Measurements from ENCODE around the gene ZNF574. TPM values are rescaled to one million over a fixed set of nuclear protein-coding genes. Genes with fewer than 3 reads are reported as not detected.

ZNF574 gene
- total and polyA plus RNA-seq, 8 donors, result 9.4 to 15.4 (median 12.7) TPM

GRCh38 chr19:42129399-42130253 is 53.7 kb downstream of the ZNF574 start:
- peak in 1 of 4 donors; percentile 49 for DNase-seq
- ATAC-seq, result peak; percentile 30
- intact Hi-C loops (cut with DNase I), result loop anchor here in 1 of 2 donors (10.0 kb wide), 2 partner anchors 55 to 185 kb away; partner anchors contain the start of gene TMEM145
- Histone ChIP-seq H3K27ac (peak overlapping the region in 1 of 2 donors; percentile 43), H3K36me3 (no peaks in the 10 kb centered on the region), H3K9me3 (no peaks in the 10 kb centered on the region), H3K27me3 (peaks cover 11 to 59% of the 10 kb centered on the region in 2 donors), H3K4me3 (peak overlapping the region in 1 of 2 donors; percentile 49), H3K4me1 (peaks cover 8 to 55% of the 10 kb centered on the region in 2 donors)
- TF ChIP-seq CTCF (IDR thresholded peaks at IDR 0.05), result no peak

- ATAC-seq (no peak), DNase-seq (no peak)
- Histone ChIP-seq H3K27ac (no peak overlapping the region), H3K4me3 (peak overlapping the region in 1 of 2 donors; percentile 49), H3K36me3 (no peaks in the 10 kb centered on the region), H3K27me3 (peaks cover 11 to 59% of the 10 kb centered on the region in 2 donors), H3K4me1 (peaks cover 8 to 53% of the 10 kb centered on the region in 2 donors), H3K9me3 (no peaks in the 10 kb centered on the region)
- intact Hi-C loops (cut with DNase I), result loop anchor here in 1 of 2 donors (10.0 kb wide), 2 partner anchors 55 to 185 kb away; partner anchors contain the start of gene TMEM145
- no peak for TF ChIP-seq CTCF (IDR thresholded peaks at IDR 0.05)
Measured at GRCh38 chr19:42130254-42130573, 54.2 kb downstream of the ZNF574 start.

Other genes with a start within 250 kb of the ZNF574 start
- gene LYPD4, start 231.5 kb upstream of the ZNF574 start, total RNA-seq, result not detected
- gene LYPD4, start 231.5 kb upstream of the ZNF574 start, polyA plus RNA-seq (ENCODE audit: insufficient read length in 6 of 6), result not detected
- not detected for gene DMRTC2, start 231.1 kb upstream of the ZNF574 start, total RNA-seq
- not detected for gene DMRTC2, start 231.1 kb upstream of the ZNF574 start, polyA plus RNA-seq (ENCODE audit: insufficient read length in 6 of 6)
- gene RPS19, start 215.9 kb upstream of the ZNF574 start, total RNA-seq, result 1,000 to 10,000 TPM; 1,560 to 2,044 TPM
- 1,000 to 10,000 TPM; 1,694 to 2,456 (median 1,910) TPM for gene RPS19, start 215.9 kb upstream of the ZNF574 start, polyA plus RNA-seq (ENCODE audit: insufficient read length in 6 of 6)
- 1 to 10 TPM in 1 of 2 donors, under 1 TPM in 1; 0.99 to 2.1 TPM for gene CD79A, start 198.9 kb upstream of the ZNF574 start, total RNA-seq
- 1 to 10 TPM in 4 of 6 donors, under 1 TPM in 2; 0.51 to 2.3 (median 1.2) TPM for gene CD79A, start 198.9 kb upstream of the ZNF574 start, polyA plus RNA-seq (ENCODE audit: insufficient read length in 6 of 6)
- 100 to 1,000 TPM; 129 to 202 TPM for gene ARHGEF1, start 193.0 kb upstream of the ZNF574 start, total RNA-seq
- 10 to 100 TPM; 60.8 to 85.7 (median 77.7) TPM for gene ARHGEF1, start 193.0 kb upstream of the ZNF574 start, polyA plus RNA-seq (ENCODE audit: insufficient read length in 6 of 6)
- gene ERFL, start 147.7 kb upstream of the ZNF574 start, total RNA-seq, result under 1 TPM; 0.15 to 0.34 TPM
- gene ERFL, start 147.7 kb upstream of the ZNF574 start, polyA plus RNA-seq (ENCODE audit: insufficient read length in 6 of 6), result under 1 TPM in 4 of 6 donors, not detected in 2; 0.08 to 0.38 (median 0.26) TPM
- gene RABAC1, start 116.8 kb upstream of the ZNF574 start, total RNA-seq, result 100 to 1,000 TPM; 175 to 186 TPM
- gene RABAC1, start 116.8 kb upstream of the ZNF574 start, polyA plus RNA-seq (ENCODE audit: insufficient read length in 6 of 6), result 10 to 100 TPM; 53.1 to 81.9 (median 68.7) TPM
- gene ATP1A3, start 81.9 kb upstream of the ZNF574 start, total RNA-seq, result not detected
- gene ATP1A3, start 81.9 kb upstream of the ZNF574 start, polyA plus RNA-seq (ENCODE audit: insufficient read length in 6 of 6), result under 1 TPM in 5 of 6 donors, not detected in 1; 0.20 to 0.86 (median 0.40) TPM
- under 1 TPM; 0.29 to 0.81 TPM for gene GRIK5, start 6.0 kb upstream of the ZNF574 start, total RNA-seq
- gene GRIK5, start 6.0 kb upstream of the ZNF574 start, polyA plus RNA-seq (ENCODE audit: insufficient read length in 6 of 6), result 10 to 100 TPM in 1 of 6 donors, 1 to 10 TPM in 5; 4.6 to 11.6 (median 5.4) TPM
- 10 to 100 TPM in 1 of 2 donors, 1 to 10 TPM in 1; 2.0 to 10.0 TPM for gene POU2F2, start 56.3 kb downstream of the ZNF574 start, total RNA-seq
- gene POU2F2, start 56.3 kb downstream of the ZNF574 start, polyA plus RNA-seq (ENCODE audit: insufficient read length in 6 of 6), result 1 to 10 TPM in 5 of 6 donors, under 1 TPM in 1; 0.87 to 1.7 (median 1.4) TPM
- gene DEDD2, start 141.5 kb downstream of the ZNF574 start, total RNA-seq, result 10 to 100 TPM; 22.7 to 34.8 TPM
- gene DEDD2, start 141.5 kb downstream of the ZNF574 start, polyA plus RNA-seq (ENCODE audit: insufficient read length in 6 of 6), result 10 to 100 TPM; 15.7 to 21.4 (median 20.3) TPM
- gene ZNF526, start 144.1 kb downstream of the ZNF574 start, total RNA-seq, result 10 to 100 TPM; 11.5 to 12.7 TPM
- gene ZNF526, start 144.1 kb downstream of the ZNF574 start, polyA plus RNA-seq (ENCODE audit: insufficient read length in 6 of 6), result 1 to 10 TPM; 8.1 to 9.8 (median 9.1) TPM
- gene GSK3A, start 166.4 kb downstream of the ZNF574 start, total RNA-seq, result 10 to 100 TPM; 33.4 to 40.3 TPM
- 10 to 100 TPM; 56.5 to 67.4 (median 61.4) TPM for gene GSK3A, start 166.4 kb downstream of the ZNF574 start, polyA plus RNA-seq (ENCODE audit: insufficient read length in 6 of 6)
- gene ERF, start 179.0 kb downstream of the ZNF574 start, total RNA-seq, result 10 to 100 TPM; 47.0 to 55.0 TPM
- gene ERF, start 179.0 kb downstream of the ZNF574 start, polyA plus RNA-seq (ENCODE audit: insufficient read length in 6 of 6), result 10 to 100 TPM; 42.9 to 56.4 (median 48.9) TPM
- 10 to 100 TPM; 59.8 to 76.1 TPM for gene CIC, start 193.1 kb downstream of the ZNF574 start, total RNA-seq
- gene CIC, start 193.1 kb downstream of the ZNF574 start, polyA plus RNA-seq (ENCODE audit: insufficient read length in 6 of 6), result 10 to 100 TPM; 37.2 to 66.3 (median 51.8) TPM
- 1 to 10 TPM; 1.1 TPM for gene PRR19, start 226.0 kb downstream of the ZNF574 start, total RNA-seq
- gene PRR19, start 226.0 kb downstream of the ZNF574 start, polyA plus RNA-seq (ENCODE audit: insufficient read length in 6 of 6), result 1 to 10 TPM; 1.2 to 2.6 (median 1.7) TPM
- 10 to 100 TPM; 25.0 to 25.7 TPM for gene PAFAH1B3, start 226.5 kb downstream of the ZNF574 start, total RNA-seq
- gene PAFAH1B3, start 226.5 kb downstream of the ZNF574 start, polyA plus RNA-seq (ENCODE audit: insufficient read length in 6 of 6), result 100 to 1,000 TPM in 1 of 6 donors, 10 to 100 TPM in 5; 81.5 to 102 (median 90.7) TPM
- under 1 TPM; 0.21 to 0.32 TPM for gene TMEM145, start 237.1 kb downstream of the ZNF574 start, total RNA-seq
- 1 to 10 TPM in 4 of 6 donors, under 1 TPM in 2; 0.50 to 1.6 (median 1.1) TPM for gene TMEM145, start 237.1 kb downstream of the ZNF574 start, polyA plus RNA-seq (ENCODE audit: insufficient read length in 6 of 6)
- gene MEGF8, start 249.5 kb downstream of the ZNF574 start, total RNA-seq, result 10 to 100 TPM; 15.7 to 24.9 TPM
- gene MEGF8, start 249.5 kb downstream of the ZNF574 start, polyA plus RNA-seq (ENCODE audit: insufficient read length in 6 of 6), result 10 to 100 TPM; 25.7 to 38.9 (median 37.8) TPM